Superior temporal gyrus (tissue), 1 donor: ENCODE measurements around the gene MED1.
A peak's percentile ranks its signal among the peaks of the same experiment; 100 is the strongest.
"Not testable (repeated sequence)": the region's sequence is repeated elsewhere in the genome, so short reads cannot be mapped to it uniquely, and the experiment has no call there.

Experiments
- DNase-seq: peaks from one replicate; pipeline ENCODE4 v3.0.0-alpha.2; 2016; ENCODE audit errors: extremely low spot score

Gene MED1

GRCh38 chr17:39416141-39416540 is 34.9 kb downstream of the MED1 start:
- DNase-seq: no peak

GRCh38 chr17:39410279-39410678 is 40.8 kb downstream of the MED1 start:
- DNase-seq: no peak

GRCh38 chr17:39408360-39408759 is 42.7 kb downstream of the MED1 start:
- no peak for DNase-seq

- DNase-seq: no peak
These were observed 44.1 kb downstream of the MED1 start for GRCh38 chr17:39406951-39407350.

GRCh38 chr17:39405436-39405835 is 45.6 kb downstream of the MED1 start:
- DNase-seq: no peak

GRCh38 chr17:39404542-39405378 is 46.3 kb downstream of the MED1 start:
- no peak for DNase-seq

- DNase-seq: no peak
These were observed 48.0 kb downstream of the MED1 start for GRCh38 chr17:39402890-39403605.

- DNase-seq: peak; percentile 95
These were observed 48.7 kb downstream of the MED1 start for GRCh38 chr17:39402244-39402889.

GRCh38 chr17:39401412-39402243 is 49.4 kb downstream of the MED1 start, which contains the start of gene FBXL20:
Gene FBXL20, minus strand, starts transcription at chr17:39401626. Its CDS starts 224 bp downstream, at chr17:39401402.
- peak; percentile 89 for DNase-seq

- no peak for DNase-seq
These were observed 50.3 kb downstream of the MED1 start for GRCh38 chr17:39400547-39401411.

- DNase-seq: no peak
These were observed 51.3 kb downstream of the MED1 start for GRCh38 chr17:39399791-39400190.

GRCh38 chr17:39393736-39394135 is 57.3 kb downstream of the MED1 start:
- no peak for DNase-seq

- DNase-seq: no peak
These were observed 59.6 kb downstream of the MED1 start for GRCh38 chr17:39391448-39391847.

GRCh38 chr17:39385040-39385439 is 66.0 kb downstream of the MED1 start:
- DNase-seq: no peak

GRCh38 chr17:39380144-39380543 is 70.9 kb downstream of the MED1 start:
- DNase-seq: no peak

GRCh38 chr17:39376434-39376833 is 74.6 kb downstream of the MED1 start:
- DNase-seq: no peak

GRCh38 chr17:39367805-39368204 is 83.3 kb downstream of the MED1 start:
- not testable (repeated sequence) for DNase-seq

GRCh38 chr17:39365872-39366271 is 85.2 kb downstream of the MED1 start:
- DNase-seq: no peak

GRCh38 chr17:39365242-39365641 is 85.8 kb downstream of the MED1 start:
- DNase-seq: no peak

- DNase-seq: no peak
These were observed 86.6 kb downstream of the MED1 start for GRCh38 chr17:39364236-39365025.
